Neural cell (in vitro differentiated cells): ENCODE measurements around the gene PTPRN2.

ENCODE experiments used
- CTCF ChIP-seq: fragments of 450-650 bp; IDR thresholded peaks from 2 replicates; pipeline ENCODE4 v1.5.1; 2014; ENCODE audit warnings: antibody characterized with exemption, mild to moderate bottlenecking, moderate library complexity; ENCODE audit not compliant: poor library complexity, severe bottlenecking
- EP300 ChIP-seq: fragments of 450-650 bp; conservative IDR thresholded peaks from 2 replicates; pipeline ENCODE4 v1.6.1; 2014; ENCODE audit warnings: antibody characterized with exemption, mild to moderate bottlenecking, moderate library complexity; ENCODE audit not compliant: poor library complexity, severe bottlenecking
- EZH2 ChIP-seq: fragments of 200-600, 300-800 bp; shearing (Covaris generic), sonication (generic); IDR thresholded peaks from 2 replicates; pipeline ENCODE4 v1.6.1; 2014; ENCODE audit warnings: antibody characterized with exemption, low read length, borderline replicate concordance, mild to moderate bottlenecking; ENCODE audit not compliant: insufficient read depth, poor library complexity, severe bottlenecking
- REST ChIP-seq: IDR thresholded peaks from 2 replicates; pipeline ENCODE4 v1.6.1; 2012; ENCODE audit warnings: borderline replicate concordance

DNA sequence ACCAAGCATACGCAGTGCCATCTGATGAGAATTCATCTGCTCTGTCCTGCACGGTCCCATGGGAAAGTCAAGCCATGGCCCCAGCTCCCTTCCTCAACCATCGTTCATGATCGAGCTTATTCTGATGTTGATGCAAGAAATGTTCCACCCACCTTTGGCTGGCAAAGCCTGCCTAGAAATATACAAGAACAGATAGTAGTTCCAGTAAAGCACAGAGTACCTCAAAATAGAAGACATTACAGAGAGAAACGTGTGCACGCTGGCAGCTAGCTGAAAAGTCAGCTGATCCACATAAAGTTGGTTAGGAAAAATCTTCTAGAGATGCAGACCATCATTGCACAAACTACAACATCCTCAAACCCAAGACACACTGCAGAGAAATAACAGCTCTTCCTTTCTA, 127.0 kb downstream of the PTPRN2 start:
- no peak for TF ChIP-seq CTCF
- no peak for TF ChIP-seq REST
- TF ChIP-seq EZH2 = no peak
- TF ChIP-seq EP300 = no peak
